Measurements from ENCODE around the gene C2CD4B.
A peak's percentile ranks its signal among the peaks of the same experiment; 100 is the strongest.

C2CD4B gene

GRCh38 chr15:62164014-62164395 lies 1.1 kb downstream of the C2CD4B start:
- DNase-seq, result peak; percentile 48
- Histone ChIP-seq H3K4me1 (no peaks in the 10 kb centered on the region), H3K9me3 (no peaks in the 10 kb centered on the region), H3K36me3 (no peaks in the 10 kb centered on the region), H3K27me3 (peaks cover 11% of the 10 kb centered on the region), H3K4me3 (ENCODE audit: low read depth, low read length) (peak overlapping the region; percentile 37)
- no peak for TF ChIP-seq CTCF (IDR thresholded peaks at IDR 0.05; ENCODE audit: low read depth, low read length)

- Histone ChIP-seq H3K9me3 (no peaks in the 10 kb centered on the region), H3K4me3 (ENCODE audit: low read depth, low read length) (peak overlapping the region; percentile 37), H3K27me3 (peaks cover 11% of the 10 kb centered on the region), H3K36me3 (no peaks in the 10 kb centered on the region), H3K4me1 (no peaks in the 10 kb centered on the region)
- no peak for TF ChIP-seq CTCF (IDR thresholded peaks at IDR 0.05; ENCODE audit: low read depth, low read length)
- no peak for DNase-seq
These were observed 1.6 kb downstream of the C2CD4B start for GRCh38 chr15:62163397-62164013.

- H3K9me3 ChIP-seq, result no peaks in the 10 kb centered on the region
- H3K4me3 ChIP-seq (ENCODE audit: low read depth, low read length), result no peak overlapping the region
- H3K36me3 ChIP-seq, result no peaks in the 10 kb centered on the region
- no peak for TF ChIP-seq CTCF (IDR thresholded peaks at IDR 0.05; ENCODE audit: low read depth, low read length)
- H3K4me1 ChIP-seq, result no peaks in the 10 kb centered on the region
- DNase-seq, result no peak
- H3K27me3 ChIP-seq, result no peaks in the 10 kb centered on the region
These were observed 11.9 kb downstream of the C2CD4B start for GRCh38 chr15:62153228-62153627.

- no peak for TF ChIP-seq CTCF (IDR thresholded peaks at IDR 0.05; ENCODE audit: low read depth, low read length)
These were observed 14.6 kb downstream of the C2CD4B start for GRCh38 chr15:62150445-62150844.

GRCh38 chr15:62149729-62150128 lies 15.4 kb downstream of the C2CD4B start:
- Histone ChIP-seq H3K4me1 (no peaks in the 10 kb centered on the region), H3K4me3 (ENCODE audit: low read depth, low read length) (no peak overlapping the region), H3K9me3 (no peaks in the 10 kb centered on the region), H3K36me3 (no peaks in the 10 kb centered on the region), H3K27me3 (no peaks in the 10 kb centered on the region)
- DNase-seq, result no peak
- no peak for TF ChIP-seq CTCF (IDR thresholded peaks at IDR 0.05; ENCODE audit: low read depth, low read length)

More at GRCh38 chr15:62150445-62150844, 14.6 kb downstream of the C2CD4B start:
- no peaks in the 10 kb centered on the region for H3K9me3 ChIP-seq
- H3K4me3 ChIP-seq (ENCODE audit: low read depth, low read length), result no peak overlapping the region
- no peaks in the 10 kb centered on the region for H3K27me3 ChIP-seq
- no peaks in the 10 kb centered on the region for H3K36me3 ChIP-seq
- DNase-seq, result no peak
- H3K4me1 ChIP-seq, result no peaks in the 10 kb centered on the region

GRCh38 chr15:62147551-62147950 lies 17.5 kb downstream of the C2CD4B start:
- DNase-seq, result no peak
- H3K4me1 ChIP-seq, result no peaks in the 10 kb centered on the region
- no peak for TF ChIP-seq CTCF (IDR thresholded peaks at IDR 0.05; ENCODE audit: low read depth, low read length)
- H3K9me3 ChIP-seq, result no peaks in the 10 kb centered on the region
- H3K4me3 ChIP-seq (ENCODE audit: low read depth, low read length), result no peak overlapping the region
- no peaks in the 10 kb centered on the region for H3K27me3 ChIP-seq
- H3K36me3 ChIP-seq, result no peaks in the 10 kb centered on the region

Measured in BE2C (cell line).